Measurements from ENCODE around the gene NTMT2. TPM values are rescaled to one million over a fixed set of nuclear protein-coding genes. Genes with fewer than 3 reads are reported as not detected.

Gene NTMT2
- total RNA-seq (2021; fragmentation: NEBNext Ultra II Directional; extraction: Animal tissue kit (Norgen Biotek cat#: 25700)) (0.67 TPM in 1 of 2 replicates, not detected in the other), polyA plus RNA-seq (2011; rRNA removed) (0.17 and 0.38 TPM in 2 replicates), polyA minus RNA-seq (2011; rRNA and poly(A)+ RNA removed) (0.38 and 0.78 TPM in 2 replicates)
- polyA plus RNA-seq (2011; cell fraction: cytosol; rRNA removed) = 0.23 TPM
- polyA plus RNA-seq (2011; cell fraction: nucleus; rRNA removed) = 0.30 TPM
- 0.18 to 0.57 TPM (median 0.25 TPM) in 3 of 4 replicates, not detected in the other for polyA plus RNA-seq (2012, experiment 1 of 2)
- 0.21 TPM for polyA plus RNA-seq (2012, experiment 2 of 2)
- 0.12 TPM for polyA plus RNA-seq (2013, experiment 1 of 2)
- polyA plus RNA-seq (2013, experiment 2 of 2) = 0.15 TPM
- polyA minus RNA-seq (2011; cell fraction: cytosol; rRNA and poly(A)+ RNA removed) = not detected
- polyA minus RNA-seq (2011; cell fraction: nucleus; rRNA and poly(A)+ RNA removed) = 0.90 TPM
- long read RNA-seq, experiment 1, partial matches to known transcripts = 0 of 1 reads
- long read RNA-seq, experiment 1, other reads (novel, unspliced or antisense) = 1 of 1 reads
- long read RNA-seq, experiment 2, partial matches to known transcripts = 0 of 1 reads
- long read RNA-seq, experiment 2, other reads (novel, unspliced or antisense) = 1 of 1 reads

DNA sequence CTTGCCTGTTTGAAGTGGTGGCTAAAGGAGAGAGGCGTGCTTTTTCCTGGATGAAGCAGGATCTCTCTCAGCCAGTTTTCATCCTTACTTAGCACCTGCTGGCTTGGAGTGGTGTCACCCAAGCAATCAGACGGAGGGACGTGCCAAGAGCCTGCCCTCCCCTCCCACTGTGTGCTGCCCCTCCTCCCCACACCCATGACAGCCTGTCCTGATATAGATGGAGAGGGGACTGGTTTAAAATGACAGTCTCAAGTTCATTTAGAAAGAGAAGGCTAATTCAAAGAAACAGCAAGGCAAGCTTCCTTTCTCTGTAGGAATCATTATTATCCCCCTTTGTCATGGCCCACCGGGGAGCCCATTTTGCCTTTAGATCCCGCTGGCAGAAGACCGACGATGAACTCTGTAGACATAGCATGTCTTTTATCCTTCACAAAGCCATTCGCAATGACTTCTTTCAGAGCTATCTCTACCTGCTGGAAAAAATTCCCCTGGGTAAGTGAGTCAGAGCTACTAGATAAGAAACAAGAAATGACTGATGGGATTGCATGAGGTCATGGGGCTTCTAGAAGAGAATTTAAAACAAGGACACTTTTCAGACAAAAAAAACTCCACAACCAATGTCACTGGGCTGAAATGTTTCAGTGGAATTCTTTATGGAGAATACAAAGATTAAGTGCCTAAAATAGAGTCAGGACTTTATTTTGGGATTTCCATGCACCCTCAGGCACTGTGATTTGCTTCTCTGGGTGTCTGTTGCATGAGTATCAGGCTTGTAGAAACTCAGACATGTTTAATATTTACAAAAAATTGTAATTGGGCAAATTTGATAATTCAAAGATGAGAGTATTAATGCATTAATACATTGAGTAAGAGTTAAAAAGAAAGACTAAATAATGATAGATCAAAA is at the start of gene NTMT2:
TSS of gene NTMT2 (plus strand) at position 190 of the 907 bp plus-strand sequence. CDS start at position 339, 149 bp downstream.
- H4K8ac ChIP-seq (ENCODE audit: extremely low read depth, insufficient read depth, low read length) = no peak within 1 kb of the TSS
- no peak within 1 kb of the TSS for H2BK120ac ChIP-seq (replicated peaks; ENCODE audit: low read depth, low read length)
- H3K36me3 ChIP-seq (ENCODE audit: control insufficient read depth in 2 of 4, insufficient read depth in 4 of 4, low read length in 3 of 4) = no peaks in the 10 kb centered on the region
- no peak within 1 kb of the TSS for H3K18ac ChIP-seq (ENCODE audit: extremely low read depth, low read length)
- no peak within 1 kb of the TSS for H4K5ac ChIP-seq (ENCODE audit: insufficient read length, low read depth, low read length)
- no peak within 1 kb of the TSS for H3K4ac ChIP-seq (replicated peaks; ENCODE audit: insufficient read length, low read depth, low read length)
- no peak within 1 kb of the TSS for H2BK12ac ChIP-seq (ENCODE audit: low read depth, low read length)
- no peak within 1 kb of the TSS for H3K27ac ChIP-seq (ENCODE audit: low read depth, low read length)
- no peak within 1 kb of the TSS for H2BK20ac ChIP-seq (ENCODE audit: low read length)
- H3K9me3 ChIP-seq (ENCODE audit: insufficient read depth in 2 of 2, low read depth in 1 of 2, low read length in 1 of 2) = no peaks in the 10 kb centered on the region
- 7% methylated on average over 7 of the region's 8 CpGs; no CpG with 5 or more reads in 1 of the 2 experiments for WGBS, 2 experiments (ENCODE audit: extremely low coverage in 1 of 2, insufficient coverage in 1 of 2, insufficient read length in 1 of 2, insufficient replicate concordance in 2 of 2, low coverage in 1 of 2, low lambda C conversion rate in 2 of 2, missing lambda C conversion rate in 1 of 2)
- H3K79me1 ChIP-seq (ENCODE audit: low read depth, low read length) = no peaks in the 10 kb centered on the region
- no peak within 1 kb of the TSS for H4K91ac ChIP-seq (replicated peaks; ENCODE audit: insufficient read length, low read length)
- FAIRE-seq = peak; percentile 97
- no peak within 1 kb of the TSS for H3K56ac ChIP-seq (replicated peaks; ENCODE audit: insufficient read length, low read depth, low read length)
- H2AK5ac ChIP-seq (ENCODE audit: low read depth, low read length) = no peak within 1 kb of the TSS
- DNase-seq (ENCODE audit: low read depth in 1 of 2, low spot score in 2 of 2) = peak; percentile 83 to 88
- ChIA-PET CTCF (ENCODE audit: partially characterized antibody) (interaction anchor here (0.7 to 1.3 kb wide), 2 partner anchors 135 to 248 kb away, joined by 3 read pairs; no protein-coding TSS in a partner anchor), POLR2A (ENCODE audit: partially characterized antibody) (no interaction called here)
- H2BK15ac ChIP-seq (ENCODE audit: low read length) = no peak within 1 kb of the TSS
- H3K4me2 ChIP-seq (ENCODE audit: insufficient read depth in 1 of 2, low read depth in 2 of 2, low read length in 2 of 2) = peak within 1 kb of the TSS; percentile 28 to 31; a peak in 3 of 4 replicates
- H3K4me3 ChIP-seq (ENCODE audit: extremely low read depth in 1 of 4, insufficient read depth in 2 of 4, low read depth in 3 of 4, low read length in 4 of 4) = no peak within 1 kb of the TSS
- H3K9ac ChIP-seq (replicated peaks in 1 of 4; ENCODE audit: extremely low read depth in 1 of 4, low read depth in 3 of 4, low read length in 3 of 4) = no peak within 1 kb of the TSS
- no peaks in the 10 kb centered on the region for H3K79me2 ChIP-seq (ENCODE audit: control insufficient read depth in 1 of 2, insufficient read depth in 2 of 2, low read length in 2 of 2)
- H3K4me1 ChIP-seq (replicated peaks in 1 of 4; ENCODE audit: control insufficient read depth in 3 of 4, insufficient read depth in 4 of 4, low read length in 3 of 4) = peaks cover 2 to 7% (median 4%) of the 10 kb centered on the region in 4 experiments
- no peaks in the 10 kb centered on the region for H3K23me2 ChIP-seq (ENCODE audit: low read depth, low read length)
- H2AFZ ChIP-seq (ENCODE audit: low read length) = no peak within 1 kb of the TSS
- no peak within 1 kb of the TSS for H3K14ac ChIP-seq (ENCODE audit: insufficient read length)
- H4K20me1 ChIP-seq (replicated peaks in 1 of 2; ENCODE audit: control insufficient read depth in 1 of 2, insufficient read depth in 2 of 2, low read length in 2 of 2) = peaks cover 0 to 4% of the 10 kb centered on the region in 2 experiments
- peaks cover 1 to 23% (median 13%) of the 10 kb centered on the region in 4 experiments for H3K27me3 ChIP-seq (replicated peaks in 1 of 4; ENCODE audit: control insufficient read depth in 3 of 4, extremely low read depth in 1 of 4, insufficient read depth in 3 of 4, low read length in 3 of 4)
- no peak within 1 kb of the TSS for H2BK5ac ChIP-seq (ENCODE audit: low read depth, low read length)
- no peak within 1 kb of the TSS for H3K23ac ChIP-seq (ENCODE audit: insufficient read length)
- TF ChIP-seq KDM1A (IDR thresholded peaks at IDR 0.05; ENCODE audit: borderline replicate concordance, low read length) (no peak), SP2 (IDR thresholded peaks at IDR 0.05; ENCODE audit: low read length) (no peak), CHD1 (IDR thresholded peaks at IDR 0.05; ENCODE audit: low read depth, low read length) (no peak), BRCA1 (IDR thresholded peaks at IDR 0.05; ENCODE audit: low read depth, low read length) (no peak), MAFK (IDR thresholded peaks at IDR 0.05; ENCODE audit: low read depth, low read length) (no peak), SUZ12 (IDR thresholded peaks at IDR 0.05; ENCODE audit: low read length) (no peak), POLR2A (IDR thresholded peaks at IDR 0.05; ENCODE audit: control extremely low read depth in 1 of 2, low read depth in 2 of 2, low read length in 2 of 2) (no peak)
- TF ChIP-seq, protein P1, sequence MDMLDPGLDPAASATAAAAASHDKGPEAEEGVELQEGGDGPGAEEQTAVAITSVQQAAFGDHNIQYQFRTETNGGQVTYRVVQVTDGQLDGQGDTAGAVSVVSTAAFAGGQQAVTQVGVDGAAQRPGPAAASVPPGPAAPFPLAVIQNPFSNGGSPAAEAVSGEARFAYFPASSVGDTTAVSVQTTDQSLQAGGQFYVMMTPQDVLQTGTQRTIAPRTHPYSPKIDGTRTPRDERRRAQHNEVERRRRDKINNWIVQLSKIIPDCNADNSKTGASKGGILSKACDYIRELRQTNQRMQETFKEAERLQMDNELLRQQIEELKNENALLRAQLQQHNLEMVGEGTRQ (IDR thresholded peaks at IDR 0.05; ENCODE audit: low read length) = no peak
